CD4-positive, alpha-beta T cell treated with Interferon gamma for 1 hour (primary cell): ENCODE results near the gene ZSCAN1.

Source experiments
- DNase-seq: peaks from one replicate; pipeline ENCODE4 v3.0.0-alpha.2; 2020

Gene ZSCAN1

DNA sequence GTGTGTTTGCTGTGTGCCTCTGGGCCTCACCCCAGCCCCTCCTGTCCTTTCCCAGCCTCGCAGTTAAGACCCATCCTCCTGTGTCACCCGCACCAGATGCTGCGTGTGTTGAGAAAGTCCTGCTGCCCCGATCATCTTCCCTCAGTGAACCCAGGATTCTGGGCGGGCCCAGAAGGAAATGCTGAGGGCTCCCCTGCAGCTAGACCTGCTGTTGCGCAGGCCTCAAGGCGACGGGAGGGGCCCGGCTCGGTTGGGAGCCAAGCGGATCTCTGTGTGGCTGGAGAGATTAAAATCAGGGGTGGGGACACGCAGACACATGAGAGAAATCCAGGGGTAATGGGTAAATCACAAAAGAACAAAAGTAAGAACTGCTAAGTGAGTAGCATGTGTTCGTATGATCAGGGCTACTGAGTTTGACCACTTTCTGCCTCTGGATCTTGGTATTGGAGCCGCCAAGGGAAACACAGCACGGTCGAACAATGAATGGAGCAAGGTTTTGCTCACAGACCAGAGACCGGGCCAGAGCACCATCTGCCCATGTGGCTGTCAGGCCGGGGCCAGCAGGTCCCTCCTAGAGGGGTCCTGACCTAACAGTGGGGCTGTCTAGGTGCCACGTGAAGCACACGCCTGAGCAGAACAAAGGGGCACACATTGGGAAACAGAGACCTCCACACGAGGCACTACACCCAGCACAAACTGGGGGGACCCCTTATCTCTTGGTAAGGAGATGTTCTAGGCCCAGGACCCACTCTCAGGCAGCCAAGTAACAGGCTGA is 7.1 kb downstream of the ZSCAN1 start:
- no peak for DNase-seq

GRCh38 chr19:58042495-58043340 is 8.9 kb downstream of the ZSCAN1 start:
- no peak for DNase-seq

DNA sequence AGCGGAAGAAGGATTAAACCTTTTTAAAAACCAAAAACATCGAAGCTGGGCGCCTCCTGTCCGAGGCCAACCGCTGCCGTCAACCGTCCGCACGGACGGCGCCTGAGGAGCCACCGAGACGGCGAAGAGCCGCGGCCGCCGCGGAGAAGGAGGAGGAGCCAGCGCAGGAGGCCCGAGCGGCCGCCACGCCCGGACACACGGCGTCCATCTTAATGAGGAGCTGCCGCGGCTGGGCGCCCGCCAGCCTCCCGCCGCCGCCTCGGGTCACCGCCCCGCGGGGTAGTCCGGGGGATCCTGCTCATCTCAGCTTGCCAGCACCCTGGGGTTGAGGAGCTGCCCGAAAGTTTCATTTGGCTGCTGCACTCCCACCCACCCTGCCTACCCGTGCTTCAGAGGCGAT is 10.6 kb downstream of the ZSCAN1 start:
- no peak for DNase-seq

DNA sequence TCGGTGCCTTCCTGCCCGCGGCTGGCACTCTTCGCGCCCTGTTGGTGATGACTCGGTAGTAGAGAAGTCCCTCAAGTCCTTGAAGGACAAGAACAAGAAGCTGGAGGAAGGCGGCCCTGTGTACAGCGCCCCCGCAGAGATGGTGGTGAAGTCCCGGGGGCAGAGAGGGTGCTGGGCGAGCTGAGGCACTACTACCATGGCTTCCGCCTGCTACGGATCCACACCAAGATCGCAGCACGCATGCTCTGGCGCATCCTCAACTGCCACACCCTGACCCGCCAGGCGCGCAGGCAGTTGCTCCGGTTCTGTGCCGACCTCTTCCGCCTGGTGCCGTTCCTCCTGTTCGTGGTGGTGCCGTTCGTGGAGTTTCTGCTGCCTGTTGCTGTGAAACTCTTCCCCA is 11.1 kb downstream of the ZSCAN1 start:
- no peak for DNase-seq

- no peak for DNase-seq
Measured at GRCh38 chr19:58045411-58046050, 11.7 kb downstream of the ZSCAN1 start.

DNA sequence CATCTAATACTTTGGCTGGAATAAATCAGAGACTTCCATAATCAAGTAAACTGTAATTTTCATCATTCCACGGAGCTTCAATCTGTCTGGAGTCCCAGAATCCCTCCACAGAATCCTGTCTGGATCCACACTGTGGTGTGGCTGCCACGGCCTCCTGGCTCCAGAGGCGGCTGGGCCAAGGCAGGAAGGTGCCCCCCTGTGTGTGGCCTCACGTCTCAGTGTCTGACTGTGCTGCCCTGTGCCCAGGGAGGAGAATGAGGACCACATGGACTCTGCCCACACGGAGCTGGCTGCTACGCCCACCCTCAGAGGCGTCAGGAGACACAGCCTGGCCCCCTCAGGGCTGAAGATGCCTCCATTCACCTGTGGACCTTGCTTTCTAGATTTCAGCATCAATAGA is 13.0 kb downstream of the ZSCAN1 start:
- no peak for DNase-seq

DNA sequence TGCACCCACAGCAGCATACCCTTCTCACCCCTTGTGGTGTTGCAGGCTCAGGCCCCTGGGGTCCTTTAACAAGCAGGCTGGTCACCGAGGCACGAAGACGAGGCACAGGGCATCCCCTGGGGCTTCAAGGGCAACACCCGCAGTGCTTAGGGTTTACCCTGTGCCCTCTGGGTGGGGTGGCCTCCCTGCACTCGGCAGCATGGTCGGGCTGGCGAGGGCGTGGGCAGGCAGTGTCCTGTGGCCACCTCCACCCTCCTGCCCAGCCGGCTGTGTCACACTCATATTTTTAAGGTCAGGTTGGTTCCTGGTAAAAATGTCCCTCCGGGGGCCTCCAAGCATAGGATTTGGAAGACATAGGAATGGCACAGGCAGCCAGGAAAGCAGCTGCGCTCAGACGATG is 13.8 kb downstream of the ZSCAN1 start:
- no peak for DNase-seq

GRCh38 chr19:58052256-58052655 is 18.4 kb downstream of the ZSCAN1 start:
- no peak for DNase-seq

DNA sequence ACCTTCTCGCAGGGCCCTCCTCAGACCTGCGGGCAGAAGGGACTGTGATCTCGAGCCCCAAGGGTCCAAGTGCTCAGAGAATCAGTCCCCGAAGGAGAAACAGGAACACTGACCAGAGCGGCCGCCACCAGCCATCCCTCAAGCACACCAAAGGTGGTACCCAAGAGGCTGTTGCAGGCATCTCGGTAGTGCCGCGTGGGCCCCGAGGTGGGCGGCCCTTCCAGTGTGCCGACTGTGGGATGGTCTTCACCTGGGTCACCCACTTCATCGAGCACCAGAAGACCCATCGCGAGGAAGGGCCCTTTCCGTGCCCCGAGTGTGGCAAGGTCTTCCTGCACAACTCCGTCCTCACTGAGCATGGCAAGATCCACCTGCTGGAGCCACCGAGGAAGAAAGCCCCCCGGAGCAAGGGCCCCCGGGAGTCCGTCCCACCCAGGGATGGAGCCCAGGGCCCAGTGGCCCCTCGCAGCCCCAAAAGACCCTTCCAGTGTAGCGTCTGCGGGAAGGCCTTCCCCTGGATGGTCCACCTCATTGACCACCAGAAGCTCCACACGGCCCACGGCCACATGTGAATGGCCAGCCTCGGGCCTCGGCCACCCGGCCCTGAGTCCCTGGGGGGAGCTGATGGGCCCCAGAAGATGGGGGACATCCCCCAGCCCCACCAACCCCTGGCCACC is 19.8 kb downstream of the ZSCAN1 start:
- no peak for DNase-seq

DNA sequence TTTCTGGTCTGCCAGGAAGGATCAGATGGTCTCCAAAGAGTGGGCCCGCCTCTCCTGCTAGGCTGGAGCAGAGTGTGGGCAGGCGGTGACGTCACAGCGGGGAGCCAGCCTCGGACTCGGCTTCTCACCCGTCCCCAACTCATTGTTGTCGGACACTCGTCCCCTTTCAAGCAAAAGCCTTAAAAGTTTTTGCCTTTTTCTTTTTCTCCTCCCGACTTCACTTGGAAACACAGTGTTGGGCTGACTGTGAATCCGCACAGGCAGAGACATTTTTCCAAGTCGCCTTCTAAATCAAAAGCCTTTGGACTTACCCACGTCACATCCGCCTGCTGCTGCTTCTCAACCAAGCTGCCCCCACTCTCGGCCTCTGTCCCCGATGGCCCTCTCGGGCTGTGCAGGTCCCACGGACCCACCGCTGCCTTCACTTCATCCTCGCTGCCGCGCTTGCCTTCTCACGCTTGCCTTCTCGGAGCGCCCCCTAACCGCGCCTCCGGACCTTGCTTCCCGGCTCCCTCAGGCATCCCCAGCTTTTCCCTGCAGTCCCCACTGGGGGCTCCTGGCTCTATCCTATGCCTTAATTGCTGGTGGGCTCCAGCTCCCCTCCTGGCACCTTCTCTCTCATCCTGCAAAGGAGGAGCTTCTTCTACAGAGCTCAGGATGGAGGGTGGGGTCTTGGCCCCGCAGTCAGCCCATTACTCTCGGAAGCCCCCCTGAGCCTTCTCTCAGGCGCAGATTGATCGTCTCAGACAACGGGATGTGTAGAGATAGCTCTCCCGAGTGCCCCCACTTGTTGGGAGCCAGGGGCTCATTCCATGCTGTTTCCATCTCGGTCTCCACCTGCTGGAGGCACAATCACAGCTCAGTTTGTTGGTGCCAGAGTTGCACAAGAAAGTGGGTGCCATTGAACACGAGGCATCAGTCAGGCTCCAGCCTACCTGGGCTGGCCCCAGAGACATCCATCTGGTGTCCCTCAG is 21.4 kb downstream of the ZSCAN1 start:
- no peak for DNase-seq

GRCh38 chr19:58056261-58056660 is 22.4 kb downstream of the ZSCAN1 start:
- DNase-seq = no peak

- no peak for DNase-seq
Measured at GRCh38 chr19:58056861-58057260, 23.0 kb downstream of the ZSCAN1 start.

DNA sequence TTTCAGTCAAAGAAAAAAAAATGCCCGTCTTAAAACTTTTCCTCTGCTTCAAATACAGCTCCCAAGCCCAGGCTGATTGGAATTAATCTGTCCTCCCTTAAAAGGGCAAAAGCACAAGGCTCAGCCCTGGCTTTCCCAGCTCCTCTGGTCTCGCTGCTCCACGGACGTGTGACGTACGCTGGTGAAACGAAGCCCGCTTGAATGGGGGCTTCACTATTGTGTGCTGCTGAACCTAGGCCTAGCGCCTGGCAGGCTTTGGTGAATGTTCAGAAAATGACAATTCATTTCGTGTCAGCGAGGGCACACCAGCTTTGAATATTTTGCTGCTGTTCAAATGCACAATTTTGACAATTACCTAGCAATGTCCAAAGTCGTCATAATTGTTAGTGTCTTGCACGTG is 24.6 kb downstream of the ZSCAN1 start:
- no peak for DNase-seq

- peak; percentile 77 for DNase-seq
Measured at GRCh38 chr19:58059003-58059670, 25.3 kb downstream of the ZSCAN1 start, which contains the start of gene ZNF135. TSS of gene ZNF135 (plus strand) at chr19:58059282. CDS start at chr19:58060003, 721 bp downstream.

DNA sequence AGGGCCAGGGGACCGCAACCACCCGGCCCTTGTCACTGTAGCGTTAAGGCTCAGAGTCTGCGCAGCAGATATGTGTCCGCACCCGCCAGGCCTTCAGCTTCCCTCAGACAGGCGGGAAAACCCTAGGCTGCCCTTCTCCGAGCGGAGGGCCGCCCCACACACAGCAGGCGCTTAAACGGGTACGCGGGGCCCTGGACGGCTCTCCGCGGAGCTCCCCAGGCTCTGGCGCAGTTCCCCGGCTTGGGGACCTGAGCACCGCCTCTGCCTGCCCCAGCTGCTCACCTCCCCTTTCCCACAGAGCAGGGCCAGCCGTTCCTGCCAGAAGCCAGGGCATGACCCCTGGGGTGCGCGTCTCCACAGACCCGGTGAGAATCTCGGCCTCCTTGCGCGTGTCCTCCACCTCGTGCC is 25.9 kb downstream of the ZSCAN1 start:
- DNase-seq = no peak

- DNase-seq = no peak
Measured at GRCh38 chr19:58060231-58060630, 26.4 kb downstream of the ZSCAN1 start.

GRCh38 chr19:58063712-58064111 is 29.9 kb downstream of the ZSCAN1 start:
- no peak for DNase-seq

DNA sequence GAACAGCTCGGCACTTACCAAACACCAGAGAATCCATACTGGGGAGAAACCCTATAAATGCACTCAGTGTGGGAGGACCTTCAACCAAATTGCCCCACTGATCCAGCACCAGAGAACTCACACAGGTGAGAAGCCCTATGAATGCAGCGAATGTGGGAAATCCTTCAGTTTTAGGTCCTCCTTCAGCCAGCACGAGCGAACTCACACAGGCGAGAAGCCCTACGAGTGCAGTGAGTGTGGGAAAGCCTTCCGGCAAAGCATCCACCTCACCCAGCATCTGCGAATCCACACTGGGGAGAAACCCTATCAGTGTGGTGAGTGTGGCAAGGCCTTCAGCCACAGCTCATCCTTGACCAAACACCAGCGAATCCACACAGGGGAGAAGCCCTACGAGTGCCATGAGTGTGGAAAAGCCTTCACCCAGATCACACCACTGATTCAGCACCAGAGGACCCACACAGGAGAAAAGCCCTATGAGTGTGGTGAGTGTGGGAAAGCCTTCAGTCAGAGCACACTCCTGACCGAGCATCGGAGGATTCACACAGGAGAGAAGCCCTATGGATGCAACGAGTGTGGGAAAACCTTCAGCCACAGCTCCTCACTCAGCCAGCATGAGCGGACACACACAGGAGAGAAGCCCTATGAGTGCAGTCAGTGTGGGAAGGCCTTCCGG is 33.6 kb downstream of the ZSCAN1 start:
- DNase-seq = no peak

DNA sequence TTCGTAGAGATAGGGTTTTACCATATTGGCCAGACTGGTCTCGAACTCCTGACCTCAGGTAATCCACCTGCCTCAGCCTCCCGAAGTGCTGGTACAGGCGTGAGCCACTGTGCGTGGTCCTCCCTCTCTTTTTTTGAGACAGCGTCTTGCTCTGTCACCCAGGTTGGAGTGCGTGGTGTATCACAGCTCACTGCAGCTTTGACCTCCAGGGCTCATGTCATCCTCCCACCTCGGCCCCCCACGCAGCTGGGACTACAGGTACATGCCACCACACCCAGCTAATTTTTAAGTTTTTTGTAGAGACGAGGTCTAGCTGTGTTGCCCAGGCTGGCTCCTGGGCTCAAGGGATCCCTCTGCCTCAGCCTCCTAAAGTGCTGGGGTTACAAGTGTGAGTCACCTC is 46.0 kb downstream of the ZSCAN1 start:
- no peak for DNase-seq

DNA sequence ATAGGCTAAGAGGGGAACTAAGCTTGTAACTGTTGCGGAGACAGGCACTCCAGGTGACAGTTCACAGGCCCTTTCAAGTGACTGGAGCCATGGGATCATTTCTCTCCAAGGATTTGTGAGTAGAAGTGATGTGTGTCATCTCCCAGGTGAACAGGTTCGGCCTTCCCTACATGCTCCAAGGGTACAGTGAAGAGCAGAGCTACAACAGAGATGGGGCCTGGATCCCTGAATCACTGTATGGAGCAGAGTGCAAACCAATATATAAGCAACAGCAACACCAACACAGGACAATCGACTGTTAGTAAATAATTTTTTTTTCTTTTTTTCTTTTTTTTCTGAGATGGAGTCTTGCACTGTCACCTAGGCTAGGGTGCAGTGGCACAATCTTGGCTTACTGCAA is 49.2 kb downstream of the ZSCAN1 start:
- no peak for DNase-seq
